ENCODE measurements around the gene AP2B1.

- no peak for TF ChIP-seq CTCF (IDR thresholded peaks at IDR 0.05)
- no peak for TF ChIP-seq EP300 (IDR thresholded peaks at IDR 0.05)
Measured at GRCh38 chr17:35584061-35584460, 3.1 kb upstream of the AP2B1 start.

All from sigmoid colon (tissue), 4 donors.